Erythroblast (primary cell): ENCODE measurements around the gene MERTK.

Experiments
- GATA1 ChIP-seq: IDR thresholded peaks from 2 replicates; pipeline ENCODE4 v1.6.1; 2011; ENCODE audit warnings: low read depth, mild to moderate bottlenecking, control low read depth, low read length, moderate library complexity
- POLR2A ChIP-seq: IDR thresholded peaks from 2 replicates; pipeline ENCODE4 v1.6.1; 2011; ENCODE audit warnings: mild to moderate bottlenecking, low read length

DNA sequence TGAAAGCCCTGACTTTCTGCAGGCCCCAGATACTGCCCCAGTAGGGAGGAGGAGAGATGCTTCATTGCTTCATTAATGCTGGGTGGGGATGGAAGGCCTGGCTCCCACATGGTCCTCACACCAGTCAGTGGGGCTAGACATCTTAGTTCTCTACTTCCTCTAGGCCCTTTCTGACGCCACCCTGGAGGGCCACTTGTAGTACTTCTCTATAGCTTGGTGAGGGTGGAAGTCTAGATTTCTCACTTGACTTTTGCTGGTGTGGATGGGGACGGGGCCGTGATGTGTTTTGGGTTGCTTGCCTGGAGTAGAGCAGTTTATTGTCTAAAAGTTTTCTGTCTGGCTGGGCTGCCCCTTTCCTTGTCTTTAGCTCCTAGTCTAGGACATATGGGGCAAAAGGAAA, 18.7 kb downstream of the MERTK start:
- TF ChIP-seq POLR2A: no peak
- no peak for TF ChIP-seq GATA1
